ENCODE measurements around the gene COL25A1.
"Not testable (repeated sequence)": the region's sequence is repeated elsewhere in the genome, so short reads cannot be mapped to it uniquely, and the experiment has no call there.

The COL25A1 gene

GRCh38 chr4:109037026-109037425 is 265.4 kb downstream of the COL25A1 start:
- TF ChIP-seq TAF1 (IDR thresholded peaks at IDR 0.05; ENCODE audit: borderline replicate concordance, low read depth, low read length) (no peak), POLR2AphosphoS5 (IDR thresholded peaks at IDR 0.05; ENCODE audit: low read depth, low read length) (no peak), POLR2A (IDR thresholded peaks at IDR 0.05; ENCODE audit: low read depth, low read length) (no peak)
- DNase-seq (ENCODE audit: insufficient read length) (no peak), FAIRE-seq (no peak)

GRCh38 chr4:109033993-109034392 is 268.5 kb downstream of the COL25A1 start:
- FAIRE-seq (no peak), DNase-seq (ENCODE audit: insufficient read length) (no peak)
- TF ChIP-seq TAF1 (IDR thresholded peaks at IDR 0.05; ENCODE audit: borderline replicate concordance, low read depth, low read length) (no peak), POLR2A (IDR thresholded peaks at IDR 0.05; ENCODE audit: low read depth, low read length) (no peak), POLR2AphosphoS5 (IDR thresholded peaks at IDR 0.05; ENCODE audit: low read depth, low read length) (no peak)

- DNase-seq (ENCODE audit: insufficient read length) (no peak), FAIRE-seq (no peak)
- TF ChIP-seq TAF1 (IDR thresholded peaks at IDR 0.05; ENCODE audit: borderline replicate concordance, low read depth, low read length) (no peak), POLR2AphosphoS5 (IDR thresholded peaks at IDR 0.05; ENCODE audit: low read depth, low read length) (no peak), POLR2A (IDR thresholded peaks at IDR 0.05; ENCODE audit: low read depth, low read length) (no peak)
These were observed 269.8 kb downstream of the COL25A1 start for GRCh38 chr4:109032671-109033070.

DNA sequence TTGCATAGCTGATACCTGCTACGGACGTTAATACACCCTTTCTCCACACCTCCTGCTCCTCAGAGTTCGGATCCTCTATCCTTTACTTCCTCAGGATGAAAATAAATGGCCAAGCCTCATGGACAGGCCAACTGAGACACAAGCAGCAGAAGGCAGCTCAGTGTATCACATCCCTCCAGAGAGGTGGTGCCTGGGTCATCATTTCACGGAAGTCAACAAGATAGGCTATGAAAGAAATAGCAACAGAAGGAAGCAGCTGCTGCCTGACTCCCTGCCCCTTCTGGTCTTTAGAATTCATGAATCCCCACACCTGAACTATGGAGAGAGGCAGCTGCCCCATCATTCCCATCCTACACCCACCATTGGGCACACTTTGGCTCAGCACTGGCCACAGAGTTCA is 272.5 kb downstream of the COL25A1 start:
- no peak for DNase-seq (ENCODE audit: insufficient read length)
- TF ChIP-seq POLR2AphosphoS5 (IDR thresholded peaks at IDR 0.05; ENCODE audit: low read depth, low read length) (no peak), TAF1 (IDR thresholded peaks at IDR 0.05; ENCODE audit: borderline replicate concordance, low read depth, low read length) (no peak), POLR2A (IDR thresholded peaks at IDR 0.05; ENCODE audit: low read depth, low read length) (no peak)
- no peak for FAIRE-seq

- TF ChIP-seq POLR2AphosphoS5 (IDR thresholded peaks at IDR 0.05; ENCODE audit: low read depth, low read length) = no peak
- TF ChIP-seq TAF1 (IDR thresholded peaks at IDR 0.05; ENCODE audit: borderline replicate concordance, low read depth, low read length) = no peak
- TF ChIP-seq POLR2A (IDR thresholded peaks at IDR 0.05; ENCODE audit: low read depth, low read length) = no peak
These were observed 275.4 kb downstream of the COL25A1 start for GRCh38 chr4:109027016-109027500.

DNA sequence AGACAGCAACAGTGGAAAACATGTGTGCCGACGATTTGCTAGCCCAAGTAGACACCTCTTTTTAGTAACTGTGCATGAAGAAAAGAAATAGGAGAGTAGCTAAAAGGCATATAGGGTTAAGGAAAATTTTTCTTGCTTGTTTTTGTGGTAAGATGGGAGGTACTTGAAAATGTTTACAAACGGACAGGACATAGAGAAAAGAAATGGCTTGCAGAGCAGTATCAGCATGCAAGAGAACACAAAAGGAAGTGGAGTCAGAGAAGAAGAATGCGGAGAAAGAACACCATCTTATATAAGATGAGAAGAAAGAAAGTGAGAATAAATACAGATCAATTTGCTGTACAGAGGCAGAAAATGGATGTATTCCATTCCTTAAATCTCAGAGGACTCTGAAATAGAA is 275.9 kb downstream of the COL25A1 start:
- FAIRE-seq (no peak), DNase-seq (ENCODE audit: insufficient read length) (no peak)
- TF ChIP-seq TAF1 (IDR thresholded peaks at IDR 0.05; ENCODE audit: borderline replicate concordance, low read depth, low read length) (no peak), POLR2A (IDR thresholded peaks at IDR 0.05; ENCODE audit: low read depth, low read length) (no peak), POLR2AphosphoS5 (IDR thresholded peaks at IDR 0.05; ENCODE audit: low read depth, low read length) (no peak)

More at GRCh38 chr4:109027016-109027500, 275.4 kb downstream of the COL25A1 start:
- DNase-seq (ENCODE audit: insufficient read length) = no peak
- no peak for FAIRE-seq

DNA sequence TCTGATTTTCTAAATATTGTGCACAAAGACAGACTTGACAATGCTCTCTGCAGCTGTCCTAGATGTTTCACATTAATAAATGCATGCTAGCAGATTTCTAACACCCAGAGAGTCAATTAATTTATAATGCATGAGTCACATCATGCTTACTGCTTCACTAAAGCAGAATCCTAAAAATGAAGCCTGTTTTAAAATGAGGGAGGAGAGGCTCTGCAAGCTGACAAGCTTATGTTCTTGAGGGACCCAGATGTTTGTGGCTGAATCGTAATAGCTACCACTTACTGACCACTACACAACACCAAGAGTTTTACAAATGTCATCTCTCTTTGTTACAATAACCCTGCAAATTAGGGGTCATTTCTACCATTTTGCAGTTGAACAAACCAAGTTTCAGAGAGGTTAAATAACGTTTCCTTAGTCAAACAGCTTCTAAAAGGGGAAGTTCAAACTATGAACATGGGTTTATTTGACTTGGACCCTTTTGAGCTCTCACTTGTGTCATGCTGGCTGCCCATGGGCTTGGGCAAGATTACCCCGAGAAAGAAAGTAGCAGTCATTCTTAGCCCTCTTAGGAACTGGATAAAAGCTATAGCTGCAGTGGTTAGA is 276.9 kb downstream of the COL25A1 start:
- no peak for TF ChIP-seq POLR2AphosphoS5 (IDR thresholded peaks at IDR 0.05; ENCODE audit: low read depth, low read length)
- DNase-seq (ENCODE audit: insufficient read length) (no peak), FAIRE-seq (no peak)

- no peak for FAIRE-seq
- TF ChIP-seq POLR2A (IDR thresholded peaks at IDR 0.05; ENCODE audit: low read depth, low read length) (no peak), POLR2AphosphoS5 (IDR thresholded peaks at IDR 0.05; ENCODE audit: low read depth, low read length) (no peak), TAF1 (IDR thresholded peaks at IDR 0.05; ENCODE audit: borderline replicate concordance, low read depth, low read length) (no peak)
- no peak for DNase-seq (ENCODE audit: insufficient read length)
These were observed 279.5 kb downstream of the COL25A1 start for GRCh38 chr4:109022961-109023360.

DNA sequence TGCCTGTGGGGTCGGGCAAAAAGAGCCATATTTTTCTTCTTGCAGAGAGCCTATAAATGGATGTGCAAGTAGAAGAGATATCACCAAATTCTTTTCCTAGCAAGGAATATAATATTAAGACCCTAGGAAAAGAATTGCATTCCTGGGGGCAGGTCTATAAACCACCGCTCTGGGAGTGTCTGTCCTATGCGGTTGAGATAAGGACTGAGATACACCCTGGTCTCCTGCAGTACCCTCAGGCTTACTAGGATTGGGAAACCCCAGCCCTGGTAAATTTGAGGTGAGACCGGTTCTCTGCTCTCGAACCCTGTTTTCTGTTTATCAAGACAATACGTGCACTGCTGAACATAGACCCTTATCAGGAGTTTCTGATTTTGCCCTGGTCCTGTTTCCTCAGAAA is 280.8 kb downstream of the COL25A1 start:
- DNase-seq (ENCODE audit: insufficient read length); FAIRE-seq: not testable (repeated sequence)

DNA sequence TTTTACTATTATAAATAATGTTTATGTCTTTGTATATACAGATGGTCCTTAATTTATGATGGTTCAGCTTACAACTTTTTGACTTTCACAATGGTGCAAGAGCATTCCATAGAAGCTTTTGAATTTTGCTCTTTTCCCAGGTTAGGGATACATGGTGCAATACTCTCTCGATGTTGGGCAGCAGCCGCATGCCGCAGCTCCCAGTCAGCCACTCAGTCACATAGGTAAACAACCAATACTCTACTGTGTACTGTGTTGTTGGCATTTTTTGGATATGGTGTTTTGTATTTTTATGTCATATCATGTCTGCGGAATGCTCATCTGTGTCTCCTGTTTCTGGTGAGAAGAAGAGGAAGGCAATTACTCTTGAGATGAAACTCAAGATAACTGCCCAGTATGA is 281.6 kb downstream of the COL25A1 start:
- no peak for DNase-seq (ENCODE audit: insufficient read length)
- no peak for TF ChIP-seq TAF1 (IDR thresholded peaks at IDR 0.05; ENCODE audit: borderline replicate concordance, low read depth, low read length)
- no peak for TF ChIP-seq POLR2A (IDR thresholded peaks at IDR 0.05; ENCODE audit: low read depth, low read length)
- no peak for TF ChIP-seq POLR2AphosphoS5 (IDR thresholded peaks at IDR 0.05; ENCODE audit: low read depth, low read length)
- no peak for FAIRE-seq

- FAIRE-seq = no peak
- TF ChIP-seq TAF1 (IDR thresholded peaks at IDR 0.05; ENCODE audit: borderline replicate concordance, low read depth, low read length) = no peak
- no peak for TF ChIP-seq POLR2A (IDR thresholded peaks at IDR 0.05; ENCODE audit: low read depth, low read length)
- TF ChIP-seq POLR2AphosphoS5 (IDR thresholded peaks at IDR 0.05; ENCODE audit: low read depth, low read length) = no peak
- no peak for DNase-seq (ENCODE audit: insufficient read length)
These were observed 286.3 kb downstream of the COL25A1 start for GRCh38 chr4:109016200-109016599.

GRCh38 chr4:109015413-109015810 is 287.0 kb downstream of the COL25A1 start:
- TF ChIP-seq TAF1 (IDR thresholded peaks at IDR 0.05; ENCODE audit: borderline replicate concordance, low read depth, low read length) (no peak), POLR2AphosphoS5 (IDR thresholded peaks at IDR 0.05; ENCODE audit: low read depth, low read length) (no peak), POLR2A (IDR thresholded peaks at IDR 0.05; ENCODE audit: low read depth, low read length) (no peak)
- FAIRE-seq = no peak
- DNase-seq (ENCODE audit: insufficient read length) = no peak

Data from GM12892 (cell line).